ENCODE measurements around the gene TXLNG. TPM values are rescaled to one million over a fixed set of nuclear protein-coding genes. Genes with fewer than 3 reads are reported as not detected.
"Not testable (repeated sequence)": the region's sequence is repeated elsewhere in the genome, so short reads cannot be mapped to it uniquely, and the experiment has no call there.

The TXLNG gene
- total RNA-seq, 5 donors from 2014 or later (not counting 1 experiment from before 2014, with no cell fraction given) = 16.4 to 24.0 (median 17.9) TPM

DNA sequence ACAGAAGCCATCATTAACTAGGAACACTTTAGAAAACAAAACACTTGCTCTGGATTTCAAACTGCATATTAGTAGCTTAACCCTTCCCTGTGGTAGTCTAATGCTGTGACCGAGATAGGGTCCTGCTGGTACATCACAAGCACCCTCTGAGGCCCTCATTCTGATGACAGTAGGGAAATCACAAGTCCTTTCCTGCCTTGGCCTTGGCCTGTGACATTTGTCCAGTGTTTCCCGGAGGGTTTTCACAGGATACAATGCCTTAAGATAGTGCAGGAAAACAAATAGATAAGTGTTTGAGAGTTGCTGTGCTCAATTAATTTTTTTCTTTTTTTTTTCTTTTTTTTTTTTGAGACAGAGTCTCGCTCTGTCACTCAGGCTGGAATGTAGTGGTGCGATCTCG, 37.8 kb upstream of the TXLNG start:
- DNase-seq (no peak), ATAC-seq (replicated peaks in 1 of 4) (no peak)
- H3K36me3 Mint-ChIP-seq = peaks cover 23% of the 10 kb centered on the region
- no CpG with 5 or more reads among the region's 5 CpGs for WGBS (ENCODE audit: insufficient coverage)
- H3K27ac Mint-ChIP-seq = no peak overlapping the region
- no peaks in the 10 kb centered on the region for H3K4me1 Mint-ChIP-seq
- Histone ChIP-seq H3K4me1 (ENCODE audit: control insufficient read depth in 1 of 2, extremely low read depth in 1 of 2, insufficient read depth in 2 of 2, low read length in 2 of 2) (no peaks in the 10 kb centered on the region), H3K9me3 (no peaks in the 10 kb centered on the region), H3K4me3 (ENCODE audit: control insufficient read depth in 1 of 2, extremely low read depth in 1 of 2, low read length in 1 of 2) (no peak overlapping the region), H3K27me3 (replicated peaks in 1 of 2; ENCODE audit: control insufficient read depth in 2 of 2, extremely low read depth in 1 of 2, insufficient read depth in 2 of 2, low read length in 1 of 2) (no peaks in the 10 kb centered on the region), H3K27ac (ENCODE audit: low read length) (no peak overlapping the region), H3K36me3 (ENCODE audit: control insufficient read depth in 2 of 2, extremely low read depth in 1 of 2, insufficient read depth in 1 of 2, low read length in 1 of 2) (peaks cover 15 to 27% of the 10 kb centered on the region in 2 donors)
- no peaks in the 10 kb centered on the region for H3K9me3 Mint-ChIP-seq
- no peak overlapping the region for H3K4me3 Mint-ChIP-seq
- no peaks in the 10 kb centered on the region for H3K27me3 Mint-ChIP-seq
- ChIA-PET POLR2A (no interaction called here), CTCF (no interaction called here)

DNA sequence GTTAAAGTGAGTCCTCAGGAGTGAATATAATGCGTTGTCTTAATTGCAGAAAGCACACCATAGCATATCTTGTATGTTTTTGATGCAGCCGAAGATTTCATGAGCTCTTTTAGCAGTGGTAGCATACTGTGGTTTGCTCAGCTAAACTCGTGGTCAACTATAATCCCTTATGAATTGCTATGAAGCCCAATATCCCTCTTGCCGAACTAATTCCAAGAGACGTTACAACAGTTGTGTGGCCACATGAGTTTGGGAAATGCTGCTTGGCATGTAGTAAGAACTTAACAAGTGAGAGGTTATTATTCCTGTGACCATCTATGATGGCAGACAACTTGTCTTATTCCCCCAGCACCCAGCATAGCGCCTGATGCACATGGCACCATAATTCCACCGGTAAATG, 36.1 kb upstream of the TXLNG start:
- no peak overlapping the region for H3K27ac Mint-ChIP-seq

GRCh38 chrX:16754019-16754418, 32.2 kb upstream of the TXLNG start:
- ATAC-seq (replicated peaks in 1 of 4) (no peak), DNase-seq (no peak)
- Histone ChIP-seq H3K9me3 (no peaks in the 10 kb centered on the region), H3K36me3 (ENCODE audit: control insufficient read depth in 2 of 2, extremely low read depth in 1 of 2, insufficient read depth in 1 of 2, low read length in 1 of 2) (peaks cover 17 to 18% of the 10 kb centered on the region in 2 donors), H3K4me3 (ENCODE audit: control insufficient read depth in 1 of 2, extremely low read depth in 1 of 2, low read length in 1 of 2) (no peak overlapping the region), H3K4me1 (ENCODE audit: control insufficient read depth in 1 of 2, extremely low read depth in 1 of 2, insufficient read depth in 2 of 2, low read length in 2 of 2) (no peaks in the 10 kb centered on the region), H3K27me3 (replicated peaks in 1 of 2; ENCODE audit: control insufficient read depth in 2 of 2, extremely low read depth in 1 of 2, insufficient read depth in 2 of 2, low read length in 1 of 2) (no peaks in the 10 kb centered on the region), H3K27ac (ENCODE audit: low read length) (no peak overlapping the region)
- H3K9me3 Mint-ChIP-seq = no peaks in the 10 kb centered on the region
- H3K27ac Mint-ChIP-seq = no peak overlapping the region
- H3K4me1 Mint-ChIP-seq = no peaks in the 10 kb centered on the region
- POLR2A ChIA-PET = no interaction called here
- no CpG with 5 or more reads among the region's 2 CpGs for WGBS (ENCODE audit: insufficient coverage)
- peaks cover 34% of the 10 kb centered on the region for H3K36me3 Mint-ChIP-seq
- no peaks in the 10 kb centered on the region for H3K27me3 Mint-ChIP-seq
- no peak overlapping the region for H3K4me3 Mint-ChIP-seq
- CTCF ChIA-PET = no interaction called here

More for the DNA sequence above, 36.1 kb upstream of the TXLNG start:
- DNase-seq (no peak), ATAC-seq (replicated peaks in 1 of 4) (no peak)
- Histone ChIP-seq H3K4me1 (ENCODE audit: control insufficient read depth in 1 of 2, extremely low read depth in 1 of 2, insufficient read depth in 2 of 2, low read length in 2 of 2) (no peaks in the 10 kb centered on the region), H3K27ac (ENCODE audit: low read length) (no peak overlapping the region), H3K27me3 (replicated peaks in 1 of 2; ENCODE audit: control insufficient read depth in 2 of 2, extremely low read depth in 1 of 2, insufficient read depth in 2 of 2, low read length in 1 of 2) (no peaks in the 10 kb centered on the region), H3K9me3 (no peaks in the 10 kb centered on the region), H3K4me3 (ENCODE audit: control insufficient read depth in 1 of 2, extremely low read depth in 1 of 2, low read length in 1 of 2) (no peak overlapping the region), H3K36me3 (ENCODE audit: control insufficient read depth in 2 of 2, extremely low read depth in 1 of 2, insufficient read depth in 1 of 2, low read length in 1 of 2) (peaks cover 14 to 22% of the 10 kb centered on the region in 2 donors)
- ChIA-PET CTCF (interaction anchor here in 1 of 2 donors (0.7 kb wide), 1 partner anchor 708 kb away, joined by 4 read pairs; no protein-coding TSS in a partner anchor), POLR2A (interaction anchor here in 1 of 2 donors (0.6 kb wide), 2 partner anchors 9 to 69 kb away, joined by 3 to 5 read pairs; no protein-coding TSS in a partner anchor)
- Mint-ChIP-seq H3K4me3 (no peak overlapping the region), H3K4me1 (no peaks in the 10 kb centered on the region), H3K27me3 (no peaks in the 10 kb centered on the region), H3K36me3 (peaks cover 24% of the 10 kb centered on the region), H3K9me3 (no peaks in the 10 kb centered on the region)
- WGBS (ENCODE audit: insufficient coverage) = 100% methylated on average over 1 of the region's 7 CpGs

GRCh38 chrX:16756724-16757123, 29.5 kb upstream of the TXLNG start:
- Histone ChIP-seq H3K4me3 (ENCODE audit: control insufficient read depth in 1 of 2, extremely low read depth in 1 of 2, low read length in 1 of 2) (no peak overlapping the region), H3K27ac (ENCODE audit: low read length) (no peak overlapping the region), H3K27me3 (replicated peaks in 1 of 2; ENCODE audit: control insufficient read depth in 2 of 2, extremely low read depth in 1 of 2, insufficient read depth in 2 of 2, low read length in 1 of 2) (no peaks in the 10 kb centered on the region), H3K9me3 (no peaks in the 10 kb centered on the region), H3K4me1 (ENCODE audit: control insufficient read depth in 1 of 2, extremely low read depth in 1 of 2, insufficient read depth in 2 of 2, low read length in 2 of 2) (no peaks in the 10 kb centered on the region), H3K36me3 (ENCODE audit: control insufficient read depth in 2 of 2, extremely low read depth in 1 of 2, insufficient read depth in 1 of 2, low read length in 1 of 2) (peaks cover 10 to 20% of the 10 kb centered on the region in 2 donors)
- H3K27ac Mint-ChIP-seq = no peak overlapping the region
- H3K4me1 Mint-ChIP-seq = no peaks in the 10 kb centered on the region
- H3K4me3 Mint-ChIP-seq = no peak overlapping the region
- POLR2A ChIA-PET = interaction anchor here in 1 of 2 donors (0.9 kb wide), 1 partner anchor 22 kb away, joined by 11 read pairs; no protein-coding TSS in a partner anchor
- no peaks in the 10 kb centered on the region for H3K9me3 Mint-ChIP-seq
- ATAC-seq (replicated peaks in 1 of 4) = no peak
- DNase-seq = no peak
- peaks cover 26% of the 10 kb centered on the region for H3K36me3 Mint-ChIP-seq
- CTCF ChIA-PET = no interaction called here
- WGBS (ENCODE audit: insufficient coverage) = 100% methylated on average over 1 of the region's 4 CpGs
- no peaks in the 10 kb centered on the region for H3K27me3 Mint-ChIP-seq

GRCh38 chrX:16761500-16761899, 24.8 kb upstream of the TXLNG start:
- no CpG with 5 or more reads among the region's 4 CpGs for WGBS (ENCODE audit: insufficient coverage)
- H3K4me1 Mint-ChIP-seq; H3K4me3 Mint-ChIP-seq; H3K9me3 ChIP-seq; H3K27me3 Mint-ChIP-seq; CTCF ChIA-PET; H3K27ac Mint-ChIP-seq; H3K4me3 ChIP-seq (ENCODE audit: control insufficient read depth in 1 of 2, extremely low read depth in 1 of 2, low read length in 1 of 2); ATAC-seq (replicated peaks in 1 of 4); H3K4me1 ChIP-seq (ENCODE audit: control insufficient read depth in 1 of 2, extremely low read depth in 1 of 2, insufficient read depth in 2 of 2, low read length in 2 of 2); DNase-seq; H3K27me3 ChIP-seq (replicated peaks in 1 of 2; ENCODE audit: control insufficient read depth in 2 of 2, extremely low read depth in 1 of 2, insufficient read depth in 2 of 2, low read length in 1 of 2); H3K36me3 Mint-ChIP-seq; H3K9me3 Mint-ChIP-seq; H3K27ac ChIP-seq (ENCODE audit: low read length): not testable (repeated sequence)
- peaks cover 2 to 14% of the 10 kb centered on the region in 2 donors for H3K36me3 ChIP-seq (ENCODE audit: control insufficient read depth in 2 of 2, extremely low read depth in 1 of 2, insufficient read depth in 1 of 2, low read length in 1 of 2)
- POLR2A ChIA-PET = interaction anchor here in 1 of 2 donors (0.8 kb wide), 1 partner anchor 9 kb away, joined by 3 read pairs; no protein-coding TSS in a partner anchor

DNA sequence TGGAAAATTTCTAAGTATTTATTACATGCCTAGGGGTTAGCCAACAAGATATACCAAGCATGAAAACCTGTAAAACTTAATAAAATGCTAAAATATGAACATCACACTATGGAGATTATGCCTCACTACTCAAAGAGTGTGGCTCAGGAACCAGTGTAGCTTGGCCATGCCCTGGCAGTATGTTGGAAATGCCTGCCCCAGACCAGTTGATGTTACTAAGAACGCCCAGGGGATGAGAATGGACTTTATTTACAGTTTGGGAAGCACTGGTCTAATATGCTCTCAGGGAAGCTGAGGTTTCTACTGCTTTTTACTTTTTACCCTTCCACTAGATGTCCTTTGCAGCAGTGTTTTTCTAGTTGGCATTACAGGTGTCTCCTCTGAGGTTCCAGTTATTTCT, 23.7 kb upstream of the TXLNG start:
- POLR2A ChIA-PET = no interaction called here
- CTCF ChIA-PET = no interaction called here
- Mint-ChIP-seq H3K4me3 (no peak overlapping the region), H3K27ac (no peak overlapping the region), H3K27me3 (no peaks in the 10 kb centered on the region), H3K9me3 (no peaks in the 10 kb centered on the region), H3K4me1 (no peaks in the 10 kb centered on the region), H3K36me3 (no peaks in the 10 kb centered on the region)
- H3K4me1 ChIP-seq (ENCODE audit: control insufficient read depth in 1 of 2, extremely low read depth in 1 of 2, insufficient read depth in 2 of 2, low read length in 2 of 2) = no peaks in the 10 kb centered on the region
- ATAC-seq (replicated peaks in 1 of 4) = peak in 1 of 4 experiments; percentile 7
- H3K4me3 ChIP-seq (ENCODE audit: control insufficient read depth in 1 of 2, extremely low read depth in 1 of 2, low read length in 1 of 2) = no peak overlapping the region
- no CpG with 5 or more reads among the region's 1 CpG for WGBS (ENCODE audit: insufficient coverage)
- no peak for DNase-seq
- peaks cover 2 to 6% of the 10 kb centered on the region in 2 donors for H3K36me3 ChIP-seq (ENCODE audit: control insufficient read depth in 2 of 2, extremely low read depth in 1 of 2, insufficient read depth in 1 of 2, low read length in 1 of 2)
- no peak overlapping the region for H3K27ac ChIP-seq (ENCODE audit: low read length)
- H3K27me3 ChIP-seq (replicated peaks in 1 of 2; ENCODE audit: control insufficient read depth in 2 of 2, extremely low read depth in 1 of 2, insufficient read depth in 2 of 2, low read length in 1 of 2) = no peaks in the 10 kb centered on the region
- H3K9me3 ChIP-seq = no peaks in the 10 kb centered on the region

GRCh38 chrX:16765594-16765993, 20.7 kb upstream of the TXLNG start:
- H3K4me1 Mint-ChIP-seq = no peaks in the 10 kb centered on the region
- ChIA-PET CTCF (no interaction called here), POLR2A (interaction anchor here in 1 of 2 donors (0.5 to 0.7 kb wide), 2 partner anchors 17 to 39 kb away, joined by 5 read pairs; no protein-coding TSS in a partner anchor)
- DNase-seq (no peak), ATAC-seq (replicated peaks in 1 of 4) (no peak)
- Histone ChIP-seq H3K36me3 (ENCODE audit: control insufficient read depth in 2 of 2, extremely low read depth in 1 of 2, insufficient read depth in 1 of 2, low read length in 1 of 2) (no peaks in the 10 kb centered on the region), H3K4me1 (ENCODE audit: control insufficient read depth in 1 of 2, extremely low read depth in 1 of 2, insufficient read depth in 2 of 2, low read length in 2 of 2) (no peaks in the 10 kb centered on the region), H3K27ac (ENCODE audit: low read length) (no peak overlapping the region), H3K9me3 (no peaks in the 10 kb centered on the region), H3K27me3 (replicated peaks in 1 of 2; ENCODE audit: control insufficient read depth in 2 of 2, extremely low read depth in 1 of 2, insufficient read depth in 2 of 2, low read length in 1 of 2) (no peaks in the 10 kb centered on the region), H3K4me3 (ENCODE audit: control insufficient read depth in 1 of 2, extremely low read depth in 1 of 2, low read length in 1 of 2) (no peak overlapping the region)
- H3K36me3 Mint-ChIP-seq = no peaks in the 10 kb centered on the region
- H3K27me3 Mint-ChIP-seq = peaks cover 0 to 7% of the 10 kb centered on the region in 2 donors
- no peak overlapping the region for H3K27ac Mint-ChIP-seq
- H3K9me3 Mint-ChIP-seq = no peaks in the 10 kb centered on the region
- no CpG with 5 or more reads among the region's 2 CpGs for WGBS (ENCODE audit: insufficient coverage)
- H3K4me3 Mint-ChIP-seq = no peak overlapping the region
